Activated gamma-delta T cell treated with anti-CD3 and anti-CD28 coated beads, Interleukin-2, amount 50 U/mL, for 16 hours (primary cell): ENCODE measurements around the gene NVL.
"Not testable (repeated sequence)": the region's sequence is repeated elsewhere in the genome, so short reads cannot be mapped to it uniquely, and the experiment has no call there.

Experiments
- DNase-seq: peaks from one replicate; pipeline ENCODE4 v3.0.0-alpha.2; 2020; ENCODE audit warnings: low read depth

The NVL gene

DNA sequence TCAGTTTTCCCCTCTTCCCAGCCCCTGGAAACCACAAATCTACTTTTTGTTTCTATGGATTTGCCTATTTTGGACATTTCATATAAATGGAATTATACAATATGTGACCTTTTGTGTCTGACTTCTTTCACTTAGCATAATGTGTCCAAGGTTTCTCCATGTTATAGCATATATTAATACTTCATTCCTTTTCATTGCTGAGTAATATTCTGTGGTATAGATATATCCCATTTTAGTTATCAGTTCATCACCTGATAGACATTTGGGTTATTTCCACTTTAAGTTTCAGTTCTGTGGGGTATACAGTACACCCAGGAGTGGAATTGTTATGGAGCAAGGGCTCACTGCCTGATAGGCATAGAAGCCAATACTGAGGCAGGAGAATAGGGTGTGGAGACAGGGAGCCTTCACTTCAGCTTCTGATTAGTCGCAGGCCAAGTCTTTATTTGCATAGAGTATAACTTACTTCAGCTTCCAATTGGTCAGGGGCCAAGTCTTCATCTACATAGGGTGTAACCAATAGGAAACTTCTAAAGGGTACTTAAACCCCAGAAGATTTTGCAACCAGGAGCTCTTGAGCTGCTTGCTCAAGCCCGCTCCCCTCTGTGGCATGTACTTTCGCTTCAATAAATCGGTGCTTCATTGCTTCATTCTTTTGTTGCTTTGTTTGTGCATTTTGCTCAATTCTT is 8.3 kb upstream of the NVL start:
- DNase-seq: no peak

DNA sequence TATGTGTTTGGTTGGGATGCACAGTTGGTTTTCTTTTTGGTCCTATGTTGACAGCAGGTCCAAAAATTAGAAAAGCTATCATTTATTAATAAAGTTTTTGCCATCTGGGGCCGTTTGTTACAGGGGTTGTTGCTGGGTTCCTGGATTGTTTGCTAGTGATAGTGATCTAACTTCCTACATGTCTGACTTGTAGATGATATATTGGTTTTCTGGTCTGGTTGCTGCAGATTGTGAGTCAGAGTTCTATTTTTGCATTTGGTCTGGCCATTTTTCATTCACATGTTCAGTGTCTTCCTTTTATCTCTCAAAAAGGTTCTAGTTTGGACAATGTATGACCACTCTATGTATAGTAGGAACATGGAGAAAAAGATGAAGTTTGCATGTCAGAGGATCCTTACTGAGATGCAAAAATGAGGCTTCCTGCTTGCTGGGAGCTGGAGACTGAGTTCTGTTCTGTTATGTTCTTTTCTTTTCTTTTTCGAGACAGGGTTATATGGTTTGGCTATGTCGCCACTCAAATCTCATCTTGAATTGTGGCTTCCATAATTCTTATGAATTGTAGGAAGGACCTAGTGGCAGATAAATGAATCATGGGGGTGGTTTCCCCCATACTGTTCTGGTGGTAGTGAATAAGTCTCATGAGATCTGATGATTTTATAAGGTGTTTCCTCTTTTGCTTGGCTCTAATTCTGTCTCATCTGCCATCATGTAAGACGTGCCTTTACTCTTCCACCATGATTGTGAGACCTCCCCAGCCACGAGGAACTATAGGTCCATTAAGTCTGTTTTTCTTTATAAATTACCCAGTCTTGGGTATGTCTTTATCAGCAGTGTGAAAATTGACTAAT is 4.2 kb upstream of the NVL start:
- no peak for DNase-seq

DNA sequence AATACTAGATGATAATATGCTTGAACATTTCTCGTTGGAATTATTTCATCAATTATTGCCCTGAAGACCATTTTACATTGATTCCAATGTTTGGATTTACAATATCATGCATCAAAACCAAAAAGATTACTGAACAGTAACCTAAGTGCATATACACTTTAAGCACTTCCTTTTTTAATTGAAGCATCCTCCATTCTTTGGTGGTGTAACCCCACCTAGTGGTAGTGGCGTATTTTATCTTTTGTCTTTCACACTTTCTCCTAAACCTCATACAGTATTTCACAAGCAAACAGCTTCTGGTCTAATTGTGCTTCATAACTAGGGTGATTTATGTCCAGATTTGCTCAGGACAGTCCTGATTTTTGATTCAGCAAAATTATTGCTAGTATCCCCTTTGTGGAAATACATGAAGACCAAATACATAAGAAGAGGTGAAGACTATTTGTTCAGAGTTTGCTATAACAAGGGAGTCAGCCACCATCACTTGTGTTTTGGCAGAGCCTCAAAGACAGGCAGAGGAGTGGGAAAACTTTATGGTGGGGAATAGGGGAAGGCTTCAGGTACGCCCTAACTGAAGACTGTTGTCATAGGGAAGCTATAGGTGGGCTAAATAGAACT is 3.4 kb upstream of the NVL start:
- DNase-seq: no peak

GRCh38 chr1:224331824-224332223 is 1.9 kb upstream of the NVL start:
- DNase-seq: no peak

DNA sequence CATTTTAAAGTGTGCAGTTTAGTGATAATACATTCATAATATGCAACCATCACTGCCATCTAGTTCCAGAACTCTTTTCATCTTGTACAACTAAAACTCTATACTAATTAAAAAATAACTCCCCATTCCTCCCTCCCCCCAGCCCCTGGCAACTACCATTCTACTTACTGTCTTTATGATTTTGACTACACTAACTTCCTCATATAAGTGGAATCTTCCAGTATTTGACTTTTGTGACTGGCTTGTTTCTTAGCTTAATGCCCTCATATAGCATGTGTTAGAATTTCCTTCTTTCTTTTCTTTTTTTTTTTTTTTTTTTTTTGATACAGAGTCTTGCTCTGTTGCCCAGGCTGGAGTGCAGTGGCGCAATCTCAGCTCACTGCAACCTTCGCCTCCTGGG is 1.4 kb upstream of the NVL start:
- DNase-seq: no peak

GRCh38 chr1:224329484-224329841 is 509 bp downstream of the NVL start:
- DNase-seq: no peak

DNA sequence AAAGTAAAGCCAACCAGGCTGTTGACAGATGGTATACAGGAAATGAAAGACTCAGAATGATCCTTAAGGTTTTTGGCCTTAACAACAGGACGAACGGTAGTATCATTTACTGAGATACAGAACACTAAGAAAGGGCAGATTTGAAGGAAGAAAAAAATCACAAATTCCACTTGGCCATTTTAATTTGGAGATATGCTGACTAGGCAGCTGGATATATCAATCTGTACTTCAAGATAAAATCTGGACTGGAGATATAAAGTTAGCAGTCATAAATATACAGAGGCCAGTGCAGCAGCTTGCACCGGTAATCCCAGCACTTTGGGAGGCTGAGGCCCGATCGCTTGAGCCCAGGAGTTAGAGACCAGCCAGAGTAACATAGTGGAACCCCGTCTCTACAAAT is 1.3 kb downstream of the NVL start:
- no peak for DNase-seq

DNA sequence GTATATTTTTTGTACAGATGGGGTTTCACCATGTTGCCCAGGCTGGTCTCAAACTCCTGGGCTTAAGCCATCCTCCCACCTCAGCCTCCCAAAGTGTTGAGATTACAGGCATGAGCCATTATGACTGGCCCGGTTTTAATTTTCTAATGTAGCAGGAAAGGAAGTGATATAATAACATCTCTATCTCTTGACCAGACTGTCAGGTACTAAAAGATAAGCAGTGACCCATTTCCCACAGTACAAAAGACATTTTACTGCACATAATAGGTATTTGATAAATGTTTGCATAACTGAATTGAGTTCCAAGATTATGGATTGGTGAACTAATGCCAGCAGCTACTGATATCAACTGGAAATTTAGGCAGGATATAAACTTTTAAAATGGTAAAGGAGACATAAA is 4.0 kb downstream of the NVL start:
- DNase-seq: no peak

- no peak for DNase-seq
These were observed 8.3 kb downstream of the NVL start for GRCh38 chr1:224321706-224322105.

- DNase-seq: no peak
These were observed 12.5 kb downstream of the NVL start for GRCh38 chr1:224317383-224318045.

GRCh38 chr1:224312025-224312424 is 17.9 kb downstream of the NVL start:
- DNase-seq: no peak

DNA sequence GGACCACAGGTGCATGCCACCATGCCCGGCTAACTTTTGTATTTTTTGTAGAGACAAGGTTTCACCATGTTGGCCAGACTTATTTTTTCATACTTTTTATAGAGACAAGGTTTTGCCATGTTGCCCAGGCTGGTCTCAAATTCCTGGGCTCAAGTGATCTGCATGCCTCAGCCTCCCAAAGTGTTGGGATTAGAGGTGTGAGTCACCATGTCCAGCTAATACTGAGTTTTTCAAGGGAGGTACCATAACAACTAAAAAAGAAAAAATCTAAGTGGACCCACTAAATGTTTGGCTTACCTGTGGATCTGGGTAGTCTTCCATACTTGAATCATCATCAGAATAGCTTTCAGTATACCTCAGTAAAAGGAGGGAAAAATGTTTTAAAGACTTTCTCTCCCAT is 18.5 kb downstream of the NVL start:
- not testable (repeated sequence) for DNase-seq

DNA sequence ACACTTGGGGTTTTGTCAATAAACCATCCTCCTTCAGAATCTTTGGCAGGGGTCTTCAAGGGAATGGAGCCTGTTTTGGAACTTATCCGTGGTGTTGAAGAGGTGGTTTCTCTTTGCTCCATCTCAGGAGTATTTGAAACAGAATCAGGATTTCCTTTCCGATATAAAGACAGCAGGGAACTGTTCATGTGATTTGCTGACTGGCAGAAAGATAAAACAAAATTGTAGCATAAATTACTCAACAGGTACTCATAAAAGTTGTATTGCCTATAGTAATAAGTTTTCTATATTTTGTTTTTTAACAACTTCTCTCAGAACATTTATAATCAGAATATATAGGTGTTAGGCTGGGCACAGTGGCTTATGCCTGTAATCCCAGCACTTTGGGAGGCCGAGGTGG is 21.9 kb downstream of the NVL start:
- DNase-seq: no peak

GRCh38 chr1:224304767-224305166 is 25.2 kb downstream of the NVL start:
- DNase-seq: no peak

DNA sequence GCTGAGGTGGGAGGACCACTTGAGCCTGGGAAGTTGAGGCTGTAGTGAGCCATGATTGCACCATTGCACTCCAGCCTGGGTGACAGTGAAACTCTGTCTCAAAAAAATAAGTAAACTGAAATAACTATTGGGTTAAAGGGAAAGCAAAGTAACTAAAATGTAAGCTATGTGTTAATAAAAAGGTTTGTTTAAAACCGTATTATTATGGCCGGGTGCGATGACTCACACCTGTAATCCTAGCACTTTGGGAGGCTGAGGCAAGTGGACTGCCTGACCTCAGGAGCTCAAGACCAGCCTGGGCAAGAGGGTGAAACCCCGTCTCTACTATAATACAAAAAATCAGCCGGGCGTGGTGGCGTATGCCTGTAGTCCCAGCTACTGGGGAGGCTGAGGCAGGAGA is 27.0 kb downstream of the NVL start:
- no peak for DNase-seq

GRCh38 chr1:224301391-224301790 is 28.6 kb downstream of the NVL start:
- no peak for DNase-seq

DNA sequence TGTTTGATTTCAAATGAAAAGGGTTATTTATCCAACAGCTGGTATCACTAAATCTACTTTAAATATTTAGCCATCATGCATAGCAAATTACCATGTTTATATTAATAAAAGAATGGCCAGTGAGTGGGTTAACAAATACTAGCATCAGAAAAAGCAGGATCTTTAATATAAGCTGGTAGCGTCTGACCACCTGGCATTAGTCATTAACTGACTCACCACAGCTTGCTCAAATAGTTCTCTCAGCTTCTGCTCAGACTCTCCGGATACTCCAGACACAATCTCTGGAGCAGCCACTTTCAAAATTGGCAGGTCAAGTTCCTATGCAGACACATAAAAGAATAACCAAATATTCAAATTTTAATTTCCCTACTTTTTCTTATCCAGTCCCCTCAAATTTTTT is 29.6 kb downstream of the NVL start:
- DNase-seq: no peak

DNA sequence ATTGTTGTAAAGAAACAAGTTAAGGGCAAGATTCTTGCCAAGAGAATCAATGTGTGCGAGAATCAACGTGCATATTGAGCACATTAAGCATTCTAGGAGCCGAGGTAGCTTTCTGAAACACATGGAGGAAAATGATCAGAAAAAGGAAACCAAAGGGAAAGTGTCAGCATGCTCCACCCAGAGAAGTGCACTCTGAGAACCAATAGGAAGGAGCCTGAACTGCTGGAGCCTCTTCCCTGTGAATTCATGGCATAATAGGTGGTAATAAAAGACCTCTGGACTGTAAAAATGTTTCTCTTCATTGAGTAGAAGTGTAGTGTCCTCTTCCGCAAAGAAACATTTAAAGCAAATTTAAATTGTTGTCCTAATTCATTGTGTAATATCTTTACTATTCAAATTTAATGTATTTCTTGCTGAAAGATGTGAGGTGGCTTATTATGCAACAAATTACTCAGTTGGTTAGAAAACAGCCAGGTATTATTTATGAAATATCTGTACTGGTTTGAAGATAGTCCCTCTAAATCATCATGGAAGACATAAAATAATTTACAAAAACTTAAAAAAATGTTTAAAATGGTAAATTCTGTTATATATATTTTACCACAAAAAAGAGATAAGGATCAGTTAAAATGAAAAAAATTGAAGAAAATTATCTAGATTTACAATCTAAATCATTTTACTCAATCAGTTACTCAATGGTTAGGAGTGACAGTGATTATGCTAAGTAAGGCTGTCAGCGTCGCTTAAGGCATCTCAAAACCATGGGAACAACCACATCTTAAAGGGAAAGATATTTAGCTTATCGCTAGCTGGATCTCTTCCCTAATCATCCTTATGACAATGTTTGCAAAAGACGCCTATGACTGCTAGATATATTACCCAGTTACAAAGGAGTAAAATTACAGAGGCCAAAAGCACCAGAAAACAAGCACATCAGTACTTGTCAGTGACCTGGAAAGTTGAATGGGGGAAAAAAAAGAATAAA is 31.3 kb downstream of the NVL start:
- DNase-seq: no peak

GRCh38 chr1:224294775-224295174 is 35.2 kb downstream of the NVL start:
- no peak for DNase-seq

GRCh38 chr1:224292419-224292818 is 37.6 kb downstream of the NVL start:
- DNase-seq: no peak

DNA sequence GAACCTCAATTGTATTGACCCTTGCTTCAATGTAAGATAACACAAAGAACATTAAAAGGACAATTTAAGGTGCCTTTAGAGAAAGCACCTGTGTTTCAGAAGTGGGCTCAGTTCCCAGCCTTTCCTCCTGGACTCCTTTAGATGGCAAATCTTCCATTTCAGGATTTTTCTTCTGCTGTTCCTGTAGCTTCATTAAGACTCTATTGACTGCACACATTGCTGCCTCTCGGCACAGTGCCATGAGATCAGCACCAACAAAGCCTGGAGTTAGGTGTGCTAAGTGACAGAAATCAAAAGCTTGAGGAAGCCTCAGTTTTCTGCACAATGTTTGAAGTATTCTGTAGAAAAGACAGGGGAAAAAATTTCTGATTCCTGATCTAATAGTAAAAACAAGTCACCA is 40.6 kb downstream of the NVL start:
- no peak for DNase-seq

- DNase-seq: no peak
These were observed 42.3 kb downstream of the NVL start for GRCh38 chr1:224287714-224288113.
